ENCODE results near the gene FRMD4A. TPM values are rescaled to one million over a fixed set of nuclear protein-coding genes. Genes with fewer than 3 reads are reported as not detected.

FRMD4A gene
- total RNA-seq, 2 experiments from 2014 or later, result 3.1 to 3.7 TPM

DNA sequence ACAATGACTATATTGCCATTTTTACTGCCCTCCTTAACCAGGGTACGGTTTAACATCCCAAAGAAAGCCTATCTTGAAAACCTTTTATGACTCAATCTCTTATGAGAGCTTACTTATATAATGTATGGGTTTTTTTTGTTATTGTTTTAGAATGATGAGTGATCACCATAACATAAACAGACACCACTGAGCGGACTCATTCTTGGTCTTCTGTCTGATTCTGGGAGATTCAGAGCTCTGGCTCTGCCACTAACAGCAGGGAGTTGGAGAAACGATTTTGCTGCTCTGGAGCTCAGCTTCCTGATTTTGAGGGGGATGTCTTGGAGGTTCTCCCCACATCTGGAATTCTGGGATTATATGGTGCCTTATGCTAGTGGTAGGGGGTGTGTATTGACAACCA, 244.1 kb downstream of the FRMD4A start:
- H3K27me3 Mint-ChIP-seq, result peaks cover 9% of the 10 kb centered on the region
- no peak for ATAC-seq (ENCODE audit: poor library complexity)
- Histone ChIP-seq H3K27ac (ENCODE audit: low read depth in 1 of 2, low read length in 2 of 2) (no peak overlapping the region), H3K36me3 (ENCODE audit: insufficient read depth, low read length) (no peaks in the 10 kb centered on the region), H3K4me3 (ENCODE audit: low read length) (no peak overlapping the region), H3K27me3 (ENCODE audit: control insufficient read depth in 1 of 2, insufficient read depth in 2 of 2, low read length in 2 of 2) (no peaks in the 10 kb centered on the region), H3K9me3 (ENCODE audit: control insufficient read depth in 1 of 2, insufficient read depth in 1 of 2, low read length in 2 of 2) (no peaks in the 10 kb centered on the region), H3K4me1 (ENCODE audit: insufficient read depth, low read length) (no peaks in the 10 kb centered on the region)
- DNase-seq, result no peak
- TF ChIP-seq, protein P1, sequence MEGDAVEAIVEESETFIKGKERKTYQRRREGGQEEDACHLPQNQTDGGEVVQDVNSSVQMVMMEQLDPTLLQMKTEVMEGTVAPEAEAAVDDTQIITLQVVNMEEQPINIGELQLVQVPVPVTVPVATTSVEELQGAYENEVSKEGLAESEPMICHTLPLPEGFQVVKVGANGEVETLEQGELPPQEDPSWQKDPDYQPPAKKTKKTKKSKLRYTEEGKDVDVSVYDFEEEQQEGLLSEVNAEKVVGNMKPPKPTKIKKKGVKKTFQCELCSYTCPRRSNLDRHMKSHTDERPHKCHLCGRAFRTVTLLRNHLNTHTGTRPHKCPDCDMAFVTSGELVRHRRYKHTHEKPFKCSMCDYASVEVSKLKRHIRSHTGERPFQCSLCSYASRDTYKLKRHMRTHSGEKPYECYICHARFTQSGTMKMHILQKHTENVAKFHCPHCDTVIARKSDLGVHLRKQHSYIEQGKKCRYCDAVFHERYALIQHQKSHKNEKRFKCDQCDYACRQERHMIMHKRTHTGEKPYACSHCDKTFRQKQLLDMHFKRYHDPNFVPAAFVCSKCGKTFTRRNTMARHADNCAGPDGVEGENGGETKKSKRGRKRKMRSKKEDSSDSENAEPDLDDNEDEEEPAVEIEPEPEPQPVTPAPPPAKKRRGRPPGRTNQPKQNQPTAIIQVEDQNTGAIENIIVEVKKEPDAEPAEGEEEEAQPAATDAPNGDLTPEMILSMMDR (IDR thresholded peaks at IDR 0.05), result no peak
- ChIA-PET CTCF (no interaction called here), POLR2A (no interaction called here)
- no peaks in the 10 kb centered on the region for H3K36me3 Mint-ChIP-seq (ENCODE audit: low read depth)
- no peak overlapping the region for H3K27ac Mint-ChIP-seq
- H3K4me1 Mint-ChIP-seq (ENCODE audit: low read depth), result no peaks in the 10 kb centered on the region
- no peaks in the 10 kb centered on the region for H3K9me3 Mint-ChIP-seq
- H3K4me3 Mint-ChIP-seq, result no peak overlapping the region
- intact Hi-C loops (cut with DNase I, micrococcal nuclease), result no loop called here

DNA sequence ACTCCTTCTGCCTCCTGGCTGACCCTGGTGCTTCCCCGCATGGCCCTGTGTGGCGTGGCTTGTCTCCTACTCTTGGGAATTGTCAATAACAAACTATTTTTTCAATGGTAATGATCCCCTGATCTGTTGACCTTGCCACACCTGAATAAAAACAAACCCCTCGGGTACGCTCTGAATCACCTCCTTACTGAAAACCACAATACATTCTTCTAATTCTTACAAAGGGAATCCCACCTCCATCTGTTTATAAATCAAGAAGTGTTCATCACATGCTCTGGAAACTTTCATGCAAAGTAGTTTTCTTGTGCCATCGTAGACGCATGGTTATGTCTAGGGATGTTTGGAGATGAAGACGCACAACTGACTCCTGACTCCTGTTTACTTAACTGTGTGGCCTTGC, 245.8 kb downstream of the FRMD4A start:
- Mint-ChIP-seq H3K36me3 (ENCODE audit: low read depth) (no peaks in the 10 kb centered on the region), H3K4me3 (no peak overlapping the region), H3K4me1 (ENCODE audit: low read depth) (no peaks in the 10 kb centered on the region), H3K27ac (no peak overlapping the region), H3K9me3 (no peaks in the 10 kb centered on the region), H3K27me3 (peaks cover 9% of the 10 kb centered on the region)
- Histone ChIP-seq H3K4me3 (ENCODE audit: low read length) (no peak overlapping the region), H3K9me3 (ENCODE audit: control insufficient read depth in 1 of 2, insufficient read depth in 1 of 2, low read length in 2 of 2) (no peaks in the 10 kb centered on the region), H3K36me3 (ENCODE audit: insufficient read depth, low read length) (no peaks in the 10 kb centered on the region), H3K27ac (ENCODE audit: low read depth in 1 of 2, low read length in 2 of 2) (no peak overlapping the region), H3K27me3 (ENCODE audit: control insufficient read depth in 1 of 2, insufficient read depth in 2 of 2, low read length in 2 of 2) (no peaks in the 10 kb centered on the region), H3K4me1 (ENCODE audit: insufficient read depth, low read length) (no peaks in the 10 kb centered on the region)
- intact Hi-C loops (cut with DNase I, micrococcal nuclease), result no loop called here
- ATAC-seq (ENCODE audit: poor library complexity) (no peak), DNase-seq (no peak)
- POLR2A ChIA-PET, result no interaction called here
- TF ChIP-seq, protein P1 (IDR thresholded peaks at IDR 0.05), result no peak
- CTCF ChIA-PET, result interaction anchor here (0.6 kb wide), 1 partner anchor 91 kb away, joined by 3 read pairs; no protein-coding TSS in a partner anchor

DNA sequence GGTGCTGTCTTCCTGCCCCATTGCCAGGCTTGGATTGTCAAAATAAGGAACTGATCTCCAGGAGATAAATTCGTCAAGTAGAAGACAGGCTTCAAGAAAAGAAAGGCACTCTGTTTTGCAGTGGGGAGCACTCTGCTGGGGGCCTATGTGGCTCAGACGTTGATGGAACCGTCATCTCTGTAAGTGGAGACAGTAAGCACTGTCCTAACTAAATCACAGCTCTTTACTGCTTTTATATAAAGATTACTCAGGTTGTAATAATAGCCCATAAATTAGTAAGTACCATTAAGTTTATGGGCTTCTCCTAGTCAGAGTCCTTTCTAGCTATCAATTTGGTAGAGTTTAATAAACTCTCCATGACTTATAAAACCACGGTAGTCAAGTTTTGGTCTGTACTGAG, 249.9 kb downstream of the FRMD4A start:
- Histone ChIP-seq H3K4me1 (ENCODE audit: insufficient read depth, low read length) (no peaks in the 10 kb centered on the region), H3K27me3 (ENCODE audit: control insufficient read depth in 1 of 2, insufficient read depth in 2 of 2, low read length in 2 of 2) (no peaks in the 10 kb centered on the region), H3K9me3 (ENCODE audit: control insufficient read depth in 1 of 2, insufficient read depth in 1 of 2, low read length in 2 of 2) (peaks cover 6 to 7% of the 10 kb centered on the region in 2 experiments), H3K4me3 (ENCODE audit: low read length) (no peak overlapping the region), H3K36me3 (ENCODE audit: insufficient read depth, low read length) (no peaks in the 10 kb centered on the region), H3K27ac (ENCODE audit: low read depth in 1 of 2, low read length in 2 of 2) (no peak overlapping the region)
- CTCF ChIA-PET, result no interaction called here
- Mint-ChIP-seq H3K27ac (no peak overlapping the region), H3K4me3 (no peak overlapping the region), H3K27me3 (peaks cover 9% of the 10 kb centered on the region), H3K36me3 (ENCODE audit: low read depth) (no peaks in the 10 kb centered on the region), H3K9me3 (no peaks in the 10 kb centered on the region), H3K4me1 (ENCODE audit: low read depth) (no peaks in the 10 kb centered on the region)
- POLR2A ChIA-PET, result interaction anchor here (0.9 kb wide), 1 partner anchor 294 kb away, joined by 3 read pairs; no protein-coding TSS in a partner anchor
- ATAC-seq (ENCODE audit: poor library complexity) (no peak), DNase-seq (no peak)
- TF ChIP-seq, protein P1 (IDR thresholded peaks at IDR 0.05), result no peak
- intact Hi-C loops (cut with DNase I, micrococcal nuclease), result no loop called here
